H9 (cell line): ENCODE measurements around the gene COPB2. TPM values are rescaled to one million over a fixed set of nuclear protein-coding genes. Genes with fewer than 3 reads are reported as not detected.

Experiments used
- DNase-seq: peaks from one replicate; pipeline ENCODE4 v3.0.0-alpha.2; 2017
- H2AFZ ChIP-seq: one replicate; pipeline ENCODE4 v1.6.1; 2013; ENCODE audit warnings: mild to moderate bottlenecking, low read length, control low read depth, moderate library complexity
- H2AK5ac ChIP-seq: 2 replicates; pipeline ENCODE4 v1.6.1; 2013; ENCODE audit warnings: low read length, control low read depth, mixed read lengths; ENCODE audit not compliant: insufficient read length
- H2BK120ac ChIP-seq: one replicate; pipeline ENCODE4 v1.6.1; 2013; ENCODE audit warnings: low read depth, mild to moderate bottlenecking, low read length, control low read depth, inconsistent platforms; ENCODE audit not compliant: poor library complexity, severe bottlenecking
- H2BK12ac ChIP-seq: 2 replicates; pipeline ENCODE4 v1.6.1; 2013; ENCODE audit warnings: low read length, control low read depth, mixed read lengths, low read depth; ENCODE audit not compliant: insufficient read length
- H2BK15ac ChIP-seq: 2 replicates; pipeline ENCODE4 v1.6.1; 2013; ENCODE audit warnings: low read depth, low read length, control low read depth
- H2BK20ac ChIP-seq: one replicate; pipeline ENCODE4 v1.6.1; 2013; ENCODE audit warnings: low read depth, mild to moderate bottlenecking, low read length, control low read depth, inconsistent platforms; ENCODE audit not compliant: poor library complexity, severe bottlenecking
- H2BK5ac ChIP-seq: 2 replicates; pipeline ENCODE4 v1.6.1; 2013; ENCODE audit warnings: low read length, control low read depth, mixed read lengths; ENCODE audit not compliant: insufficient read length
- H3K14ac ChIP-seq: 2 replicates; pipeline ENCODE4 v1.6.1; 2013; ENCODE audit warnings: low read length, control low read depth; ENCODE audit not compliant: insufficient read depth
- H3K18ac ChIP-seq: 2 replicates; pipeline ENCODE4 v1.6.1; 2013; ENCODE audit warnings: low read depth, mild to moderate bottlenecking, mixed read lengths, low read length, control low read depth; ENCODE audit not compliant: insufficient read length
- H3K23ac ChIP-seq: 2 replicates; pipeline ENCODE4 v1.6.1; 2013; ENCODE audit warnings: low read length, control low read depth, mixed read lengths, low read depth; ENCODE audit not compliant: insufficient read length
- H3K23me2 ChIP-seq: 2 replicates; pipeline ENCODE4 v1.6.1; 2013; ENCODE audit warnings: low read depth, mild to moderate bottlenecking, mixed read lengths, low read length, control low read depth; ENCODE audit not compliant: insufficient read length, poor library complexity, severe bottlenecking
- H3K27ac ChIP-seq: 2 replicates; pipeline ENCODE4 v1.5.1; 2013; ENCODE audit warnings: low read length, control low read depth, mixed read lengths, low read depth; ENCODE audit not compliant: insufficient read length
- H3K27me3 ChIP-seq: 2 replicates; pipeline ENCODE4 v1.6.1; 2013; ENCODE audit warnings: low read length, control low read depth, inconsistent platforms; ENCODE audit not compliant: insufficient read depth
- H3K4ac ChIP-seq: 2 replicates; pipeline ENCODE4 v1.6.1; 2013; ENCODE audit warnings: low read depth, mild to moderate bottlenecking, control low read depth, inconsistent platforms, low read length, moderate library complexity
- H3K4me1 ChIP-seq: 2 replicates; pipeline ENCODE4 v1.6.1; 2013; ENCODE audit warnings: low read length, control low read depth, inconsistent platforms; ENCODE audit not compliant: insufficient read depth
- H3K4me2 ChIP-seq: 2 replicates; pipeline ENCODE4 v1.6.1; 2013; ENCODE audit warnings: low read length, control low read depth, mixed read lengths; ENCODE audit not compliant: insufficient read length, insufficient read depth
- H3K56ac ChIP-seq: 2 replicates; pipeline ENCODE4 v1.6.1; 2013; ENCODE audit warnings: low read depth, mild to moderate bottlenecking, mixed read lengths, low read length, control low read depth; ENCODE audit not compliant: insufficient read length
- H3K79me1 ChIP-seq: 2 replicates; pipeline ENCODE4 v1.6.1; 2013; ENCODE audit warnings: low read depth, mild to moderate bottlenecking, moderate library complexity, low read length, control low read depth, inconsistent platforms; ENCODE audit not compliant: insufficient read depth, poor library complexity, severe bottlenecking
- H3K79me2 ChIP-seq: 2 replicates; pipeline ENCODE4 v1.6.1; 2013; ENCODE audit warnings: low read length, control low read depth, inconsistent platforms; ENCODE audit not compliant: insufficient read depth
- H3K9ac ChIP-seq: 2 replicates; pipeline ENCODE4 v1.6.1; 2013; ENCODE audit warnings: low read length, control low read depth, mixed read lengths; ENCODE audit not compliant: insufficient read length; ENCODE audit errors: extremely low read depth
- H3K9me3 ChIP-seq: one replicate; pipeline ENCODE4 v1.6.1; 2013; ENCODE audit warnings: low read depth, low read length, inconsistent platforms; ENCODE audit not compliant: control insufficient read depth
- H3T11ph ChIP-seq: one replicate; pipeline ENCODE4 v1.6.1; 2013; ENCODE audit warnings: mild to moderate bottlenecking, low read length, control low read depth, inconsistent platforms
- H4K20me1 ChIP-seq: one replicate; pipeline ENCODE4 v1.6.1; 2013; ENCODE audit not compliant: control insufficient read depth, insufficient read length, insufficient read depth
- H4K5ac ChIP-seq: 2 replicates; pipeline ENCODE4 v1.6.1; 2013; ENCODE audit warnings: low read depth, mild to moderate bottlenecking, mixed read lengths, low read length, control low read depth; ENCODE audit not compliant: insufficient read length
- H4K8ac ChIP-seq: replicated peaks from 2 replicates; pipeline ENCODE4 v1.6.1; 2013; ENCODE audit warnings: low read length, control low read depth, mixed read lengths, low read depth; ENCODE audit not compliant: insufficient read length
- H4K91ac ChIP-seq: 2 replicates; pipeline ENCODE4 v1.6.1; 2013; ENCODE audit warnings: low read depth, mild to moderate bottlenecking, moderate library complexity, mixed read lengths, low read length, control low read depth; ENCODE audit not compliant: insufficient read length
- H3K27ac Mint-ChIP-seq, 3 experiments: 2 replicates in 2 of 3; 3 replicates in 1 of 3; pipeline ENCODE4 v1.8.0; 2020 to 2021; ENCODE audit warnings: mixed read lengths in 3 of 3, mild to moderate bottlenecking in 1 of 3, moderate library complexity in 1 of 3
- H3K27me3 Mint-ChIP-seq: 2 replicates; pipeline ENCODE4 v1.8.0; 2021; ENCODE audit warnings: low read depth, mild to moderate bottlenecking, moderate library complexity, mixed read lengths
- H3K36me3 Mint-ChIP-seq, 3 experiments: 2 replicates in 2 of 3; 3 replicates in 1 of 3; pipeline ENCODE4 v1.8.0; 2020 to 2021; ENCODE audit warnings: low read depth in 3 of 3, mixed read lengths in 3 of 3; ENCODE audit not compliant: insufficient read depth in 1 of 3
- H3K4me1 Mint-ChIP-seq, 2 experiments: 2 replicates each; pipeline ENCODE4 v1.8.0; 2020; ENCODE audit warnings: mixed read lengths in 2 of 2
- H3K4me3 Mint-ChIP-seq, 2 experiments: 2 replicates in 1 of 2; 3 replicates in 1 of 2; pipeline ENCODE4 v1.8.0; 2020 to 2021; ENCODE audit warnings: mild to moderate bottlenecking in 2 of 2, mixed read lengths in 2 of 2, moderate library complexity in 1 of 2
- H3K9me3 Mint-ChIP-seq, 2 experiments: 2 replicates in 1 of 2; 3 replicates in 1 of 2; pipeline ENCODE4 v1.8.0; 2020; ENCODE audit warnings: mild to moderate bottlenecking in 2 of 2, mixed read lengths in 2 of 2, moderate library complexity in 1 of 2
- CTCF ChIP-seq: fragments of 200-600 bp; sonication (generic); conservative IDR thresholded peaks from 3 replicates; pipeline ENCODE4 v1.8.0; 2021; ENCODE audit warnings: antibody characterized with exemption, mild to moderate bottlenecking
- WGBS: extraction: QIAGEN DNeasy Blood & Tissue Kit; methylation state at CpG from one replicate; pipeline ENCODE4 v1.1.7; 2013; ENCODE audit warnings: missing lambda C conversion rate, low lambda C conversion rate, mixed read lengths; ENCODE audit not compliant: insufficient read length; ENCODE audit errors: extremely low coverage; 5-methylcytosine and 5-hydroxymethylcytosine counted together
- total RNA-seq: library from RNA; stranded (reverse); gene quantifications from 2 replicates; pipeline ENCODE4 v1.2.1, GENCODE V29; 2021

COPB2 gene
- total RNA-seq, 1 experiment from 2014 or later = 121 TPM

- Histone ChIP-seq H2BK20ac (no peak overlapping the region), H3K4me1 (no peaks in the 10 kb centered on the region), H3K14ac (no peak overlapping the region), H2BK5ac (no peak overlapping the region), H4K8ac (no peak overlapping the region), H2AK5ac (no peak overlapping the region), H3K9ac (no peak overlapping the region), H3T11ph (no peak overlapping the region), H4K91ac (no peak overlapping the region), H3K9me3 (no peaks in the 10 kb centered on the region), H3K23me2 (no peaks in the 10 kb centered on the region), H2AFZ (no peak overlapping the region), H4K20me1 (no peaks in the 10 kb centered on the region), H4K5ac (no peak overlapping the region), H3K4ac (no peak overlapping the region), H3K23ac (no peak overlapping the region), H3K4me2 (no peak overlapping the region), H3K18ac (no peak overlapping the region), H2BK120ac (no peak overlapping the region), H3K79me1 (no peaks in the 10 kb centered on the region), H3K79me2 (no peaks in the 10 kb centered on the region), H2BK12ac (no peak overlapping the region), H3K56ac (no peak overlapping the region), H2BK15ac (no peak overlapping the region), H3K27me3 (no peaks in the 10 kb centered on the region), H3K27ac (no peak overlapping the region)
- no peaks in the 10 kb centered on the region; the same call in 1 of the 2 replicates for H3K27me3 Mint-ChIP-seq
- H3K27ac Mint-ChIP-seq = no peak overlapping the region
- H3K4me1 Mint-ChIP-seq = peaks cover 0 to 3% of the 10 kb centered on the region in 2 experiments; a peak in 1 of 4 replicates
- TF ChIP-seq CTCF = no peak
- peaks cover 22 to 27% of the 10 kb centered on the region in 2 experiments; a peak in 4 of 5 replicates for H3K9me3 Mint-ChIP-seq
- no peak for DNase-seq
- peaks cover 0 to 6% (median 2%) of the 10 kb centered on the region in 3 experiments; a peak in 4 of 7 replicates for H3K36me3 Mint-ChIP-seq
- no CpG with 5 or more reads among the region's 1 CpG for WGBS
- no peak overlapping the region for H3K4me3 Mint-ChIP-seq
Observed at GRCh38 chr3:139416275-139416674, 26.8 kb upstream of the COPB2 start.
